ENCODE measurements around the gene CDK17. TPM values are rescaled to one million over a fixed set of nuclear protein-coding genes. Genes with fewer than 3 reads are reported as not detected.

The CDK17 gene
- total and polyA plus RNA-seq, 4 donors = 13.7 to 130 (median 29.1) TPM

DNA sequence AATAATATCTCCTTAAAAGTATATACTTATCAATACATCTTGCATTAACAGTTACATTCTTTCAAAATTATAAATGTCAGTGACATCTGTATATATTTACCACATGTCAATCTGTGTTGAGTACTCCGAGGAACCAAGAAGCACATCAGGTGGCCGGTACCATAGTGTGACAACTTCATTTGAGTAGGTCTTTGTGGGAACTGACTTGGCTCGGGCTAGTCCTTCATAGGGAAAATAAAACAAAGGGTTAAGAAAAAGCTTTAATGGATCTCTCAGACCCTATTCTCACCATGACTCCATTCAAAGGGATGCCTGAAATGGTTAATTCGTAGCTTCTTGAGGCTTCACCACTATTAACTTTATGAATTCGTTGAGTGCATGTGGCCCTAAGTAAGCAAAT, 111.2 kb downstream of the CDK17 start:
- WGBS, 2 donors = 79 to 94% methylated on average over 5 of the region's 5 CpGs

DNA sequence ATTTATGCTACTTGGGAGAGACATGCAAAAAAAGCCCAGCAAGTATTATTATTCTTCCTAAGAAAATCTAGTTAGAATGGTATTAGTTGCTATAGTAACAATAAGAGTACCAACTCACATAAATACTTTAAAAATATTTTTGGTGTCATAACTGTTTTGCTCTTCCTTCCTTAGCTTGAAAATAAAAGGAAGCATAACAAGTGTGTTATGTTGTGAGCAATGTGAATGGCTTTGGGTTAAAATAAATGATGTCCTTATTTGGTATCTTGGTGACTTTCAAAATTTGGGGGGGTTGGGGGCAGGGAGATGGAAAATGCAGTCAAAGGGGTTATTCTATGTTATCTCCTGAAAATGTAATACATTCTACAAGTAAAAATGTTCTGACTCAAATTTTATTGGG, 115.1 kb downstream of the CDK17 start:
- DNase-seq (no peak), ATAC-seq (ENCODE audit: insufficient read depth, low FRiP score) (no peak)
- no peak overlapping the region for H3K27ac ChIP-seq (ENCODE audit: low read depth in 1 of 2, low read length in 1 of 2)
- H3K9ac ChIP-seq (ENCODE audit: insufficient read depth in 1 of 2, low read length in 2 of 2) = no peak overlapping the region
- H3K4me3 ChIP-seq = no peak overlapping the region
- H3K4me1 ChIP-seq (ENCODE audit: control insufficient read depth in 5 of 5, insufficient read depth in 5 of 5, low read length in 5 of 5) = no peaks in the 10 kb centered on the region
- no peaks in the 10 kb centered on the region for H3K27me3 ChIP-seq (ENCODE audit: control insufficient read depth in 3 of 3, insufficient read depth in 3 of 3, low read length in 2 of 3)
- no peak for TF ChIP-seq CTCF (IDR thresholded peaks at IDR 0.05; ENCODE audit: control extremely low read depth, extremely low read depth)
- no peaks in the 10 kb centered on the region for H3K9me3 ChIP-seq (ENCODE audit: control insufficient read depth in 4 of 4, insufficient read depth in 3 of 4, low read length in 3 of 4)
- peaks cover 8 to 46% (median 25%) of the 10 kb centered on the region in 4 donors for H3K36me3 ChIP-seq (ENCODE audit: control insufficient read depth in 4 of 4, insufficient read depth in 4 of 4, low read length in 4 of 4)

More for the DNA sequence above, 111.2 kb downstream of the CDK17 start:
- Histone ChIP-seq H3K36me3 (ENCODE audit: control insufficient read depth in 4 of 4, insufficient read depth in 4 of 4, low read length in 4 of 4) (peaks cover 5 to 24% (median 11%) of the 10 kb centered on the region in 4 donors), H3K27me3 (ENCODE audit: control insufficient read depth in 3 of 3, insufficient read depth in 3 of 3, low read length in 2 of 3) (no peaks in the 10 kb centered on the region), H3K4me3 (no peak overlapping the region), H3K9ac (ENCODE audit: insufficient read depth in 1 of 2, low read length in 2 of 2) (no peak overlapping the region), H3K4me1 (ENCODE audit: control insufficient read depth in 5 of 5, insufficient read depth in 5 of 5, low read length in 5 of 5) (no peaks in the 10 kb centered on the region), H3K9me3 (ENCODE audit: control insufficient read depth in 4 of 4, insufficient read depth in 3 of 4, low read length in 3 of 4) (no peaks in the 10 kb centered on the region), H3K27ac (ENCODE audit: low read depth in 1 of 2, low read length in 1 of 2) (no peak overlapping the region)
- ATAC-seq (ENCODE audit: insufficient read depth, low FRiP score) (no peak), DNase-seq (no peak)
- no peak for TF ChIP-seq CTCF (IDR thresholded peaks at IDR 0.05; ENCODE audit: control extremely low read depth, extremely low read depth)

- no peaks in the 10 kb centered on the region for H3K4me1 ChIP-seq (ENCODE audit: control insufficient read depth in 5 of 5, insufficient read depth in 5 of 5, low read length in 5 of 5)
- no peak for TF ChIP-seq CTCF (IDR thresholded peaks at IDR 0.05; ENCODE audit: control extremely low read depth, extremely low read depth)
- no peaks in the 10 kb centered on the region for H3K9me3 ChIP-seq (ENCODE audit: control insufficient read depth in 4 of 4, insufficient read depth in 3 of 4, low read length in 3 of 4)
- H3K9ac ChIP-seq (ENCODE audit: insufficient read depth in 1 of 2, low read length in 2 of 2) = no peak overlapping the region
- no peak overlapping the region for H3K4me3 ChIP-seq
- no peak overlapping the region for H3K27ac ChIP-seq (ENCODE audit: low read depth in 1 of 2, low read length in 1 of 2)
- H3K36me3 ChIP-seq (ENCODE audit: control insufficient read depth in 4 of 4, insufficient read depth in 4 of 4, low read length in 4 of 4) = peaks cover 11 to 33% (median 12%) of the 10 kb centered on the region in 4 donors
- DNase-seq (no peak), ATAC-seq (ENCODE audit: insufficient read depth, low FRiP score) (no peak)
- H3K27me3 ChIP-seq (ENCODE audit: control insufficient read depth in 3 of 3, insufficient read depth in 3 of 3, low read length in 2 of 3) = no peaks in the 10 kb centered on the region
Observed at GRCh38 chr12:96274331-96274730, 125.9 kb downstream of the CDK17 start.

- H3K27me3 ChIP-seq (ENCODE audit: control insufficient read depth in 3 of 3, insufficient read depth in 3 of 3, low read length in 2 of 3) = no peaks in the 10 kb centered on the region
- H3K9ac ChIP-seq (ENCODE audit: insufficient read depth in 1 of 2, low read length in 2 of 2) = no peak overlapping the region
- ATAC-seq (ENCODE audit: insufficient read depth, low FRiP score) = no peak
- no peaks in the 10 kb centered on the region for H3K4me1 ChIP-seq (ENCODE audit: control insufficient read depth in 5 of 5, insufficient read depth in 5 of 5, low read length in 5 of 5)
- peaks cover 11 to 32% (median 13%) of the 10 kb centered on the region in 4 donors for H3K36me3 ChIP-seq (ENCODE audit: control insufficient read depth in 4 of 4, insufficient read depth in 4 of 4, low read length in 4 of 4)
- no peak for TF ChIP-seq CTCF (IDR thresholded peaks at IDR 0.05; ENCODE audit: control extremely low read depth, extremely low read depth)
- no peak overlapping the region for H3K27ac ChIP-seq (ENCODE audit: low read depth in 1 of 2, low read length in 1 of 2)
- H3K9me3 ChIP-seq (ENCODE audit: control insufficient read depth in 4 of 4, insufficient read depth in 3 of 4, low read length in 3 of 4) = no peaks in the 10 kb centered on the region
- WGBS, 2 donors = 79 to 92% methylated on average over 8 of the region's 8 CpGs
- DNase-seq = no peak
- H3K4me3 ChIP-seq = no peak overlapping the region
Observed at GRCh38 chr12:96271469-96272199, 128.6 kb downstream of the CDK17 start.

Data from lung (tissue), 12 donors.